Suppressor macrophage treated with lipopolysaccharide for 4 hours (primary cell): ENCODE results near the gene BRCA2.

Experiments
- DNase-seq: peaks from one replicate; pipeline ENCODE4 v3.0.0-alpha.2; 2020

Gene BRCA2

GRCh38 chr13:32428581-32429432 lies 113.5 kb downstream of the BRCA2 start:
- DNase-seq = peak; percentile 93

GRCh38 chr13:32429433-32429909 lies 114.2 kb downstream of the BRCA2 start:
- no peak for DNase-seq

GRCh38 chr13:32430018-32430747 lies 114.9 kb downstream of the BRCA2 start:
- peak; percentile 41 for DNase-seq

- DNase-seq = no peak
Measured at GRCh38 chr13:32431361-32431760, 116.1 kb downstream of the BRCA2 start.

GRCh38 chr13:32432856-32433255 lies 117.5 kb downstream of the BRCA2 start:
- DNase-seq = no peak

GRCh38 chr13:32438871-32439270 lies 123.6 kb downstream of the BRCA2 start:
- DNase-seq = no peak

- DNase-seq = peak; percentile 59
Measured at GRCh38 chr13:32443111-32443510, 127.8 kb downstream of the BRCA2 start.

GRCh38 chr13:32445461-32445860 lies 130.2 kb downstream of the BRCA2 start:
- no peak for DNase-seq

GRCh38 chr13:32446220-32446619 lies 130.9 kb downstream of the BRCA2 start:
- DNase-seq = no peak

GRCh38 chr13:32446773-32447465 lies 131.6 kb downstream of the BRCA2 start:
- peak; percentile 41 for DNase-seq

GRCh38 chr13:32447894-32448623 lies 132.8 kb downstream of the BRCA2 start:
- no peak for DNase-seq

- no peak for DNase-seq
Measured at GRCh38 chr13:32448972-32449371, 133.7 kb downstream of the BRCA2 start.
